ENCODE data around the gene REM2.

REM2 gene

DNA sequence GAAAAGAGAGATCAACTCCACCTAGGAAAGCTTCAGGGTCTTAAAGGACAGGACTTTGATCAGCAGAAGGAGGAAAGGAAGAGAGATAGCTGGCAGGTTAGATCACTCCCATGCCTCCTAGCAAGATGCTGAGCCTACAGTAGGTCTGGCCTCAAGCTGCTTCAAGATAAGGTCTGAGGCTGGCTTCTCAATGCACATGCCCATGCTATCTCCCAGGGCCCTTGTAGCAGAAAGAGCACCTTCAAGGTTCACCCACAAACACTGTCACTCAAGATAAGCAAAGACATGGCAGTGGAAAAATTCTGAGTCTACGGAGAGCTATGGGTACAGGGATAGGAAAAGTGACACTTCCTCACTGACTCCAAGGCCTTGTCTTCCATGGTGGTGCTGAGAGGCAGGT lies 14.3 kb downstream of the REM2 start:
- H3K27ac ChIP-seq: no peak overlapping the region
- no peak for TF ChIP-seq ZFX (IDR thresholded peaks at IDR 0.05)
- TF ChIP-seq, protein P1, sequence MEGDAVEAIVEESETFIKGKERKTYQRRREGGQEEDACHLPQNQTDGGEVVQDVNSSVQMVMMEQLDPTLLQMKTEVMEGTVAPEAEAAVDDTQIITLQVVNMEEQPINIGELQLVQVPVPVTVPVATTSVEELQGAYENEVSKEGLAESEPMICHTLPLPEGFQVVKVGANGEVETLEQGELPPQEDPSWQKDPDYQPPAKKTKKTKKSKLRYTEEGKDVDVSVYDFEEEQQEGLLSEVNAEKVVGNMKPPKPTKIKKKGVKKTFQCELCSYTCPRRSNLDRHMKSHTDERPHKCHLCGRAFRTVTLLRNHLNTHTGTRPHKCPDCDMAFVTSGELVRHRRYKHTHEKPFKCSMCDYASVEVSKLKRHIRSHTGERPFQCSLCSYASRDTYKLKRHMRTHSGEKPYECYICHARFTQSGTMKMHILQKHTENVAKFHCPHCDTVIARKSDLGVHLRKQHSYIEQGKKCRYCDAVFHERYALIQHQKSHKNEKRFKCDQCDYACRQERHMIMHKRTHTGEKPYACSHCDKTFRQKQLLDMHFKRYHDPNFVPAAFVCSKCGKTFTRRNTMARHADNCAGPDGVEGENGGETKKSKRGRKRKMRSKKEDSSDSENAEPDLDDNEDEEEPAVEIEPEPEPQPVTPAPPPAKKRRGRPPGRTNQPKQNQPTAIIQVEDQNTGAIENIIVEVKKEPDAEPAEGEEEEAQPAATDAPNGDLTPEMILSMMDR (conservative IDR thresholded peaks at IDR 0.05): no peak

DNA sequence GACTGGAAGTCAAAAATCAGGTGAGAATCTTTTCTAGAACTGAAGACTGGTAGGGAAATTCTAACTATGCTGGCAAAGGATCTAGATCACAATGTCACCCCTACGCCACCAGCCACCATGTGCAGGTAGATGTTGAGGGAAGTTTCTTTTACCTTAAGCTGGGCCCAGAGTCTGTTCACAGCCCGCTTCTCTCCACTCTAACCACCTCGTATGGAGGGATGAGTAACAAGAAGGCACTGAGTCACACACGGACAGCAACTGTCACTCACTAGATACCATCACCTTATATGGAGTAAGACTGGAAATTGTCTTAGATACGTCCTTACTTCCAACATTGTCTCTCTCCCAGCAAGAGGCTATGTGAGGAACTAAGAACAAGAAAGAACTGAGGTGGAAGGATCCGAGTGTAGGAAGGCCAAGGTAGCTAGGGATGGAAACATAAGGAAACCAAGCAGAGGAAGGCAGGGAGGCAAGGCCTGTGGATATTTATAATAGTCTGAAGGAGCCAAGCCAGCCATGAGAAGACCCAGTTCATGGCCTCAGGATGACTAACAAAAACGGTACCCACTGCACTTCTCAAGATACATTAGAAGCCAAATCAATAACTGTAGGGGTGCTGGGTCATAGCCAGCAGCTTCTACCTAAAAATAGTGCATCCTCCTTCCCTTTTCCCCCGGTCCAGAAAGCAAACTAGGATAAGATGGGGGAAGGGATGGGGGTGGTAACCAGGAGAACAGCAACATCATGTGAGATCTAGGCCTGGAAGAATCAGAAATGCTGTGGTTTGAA lies 15.5 kb downstream of the REM2 start:
- no peak overlapping the region for H3K27ac ChIP-seq

DNA sequence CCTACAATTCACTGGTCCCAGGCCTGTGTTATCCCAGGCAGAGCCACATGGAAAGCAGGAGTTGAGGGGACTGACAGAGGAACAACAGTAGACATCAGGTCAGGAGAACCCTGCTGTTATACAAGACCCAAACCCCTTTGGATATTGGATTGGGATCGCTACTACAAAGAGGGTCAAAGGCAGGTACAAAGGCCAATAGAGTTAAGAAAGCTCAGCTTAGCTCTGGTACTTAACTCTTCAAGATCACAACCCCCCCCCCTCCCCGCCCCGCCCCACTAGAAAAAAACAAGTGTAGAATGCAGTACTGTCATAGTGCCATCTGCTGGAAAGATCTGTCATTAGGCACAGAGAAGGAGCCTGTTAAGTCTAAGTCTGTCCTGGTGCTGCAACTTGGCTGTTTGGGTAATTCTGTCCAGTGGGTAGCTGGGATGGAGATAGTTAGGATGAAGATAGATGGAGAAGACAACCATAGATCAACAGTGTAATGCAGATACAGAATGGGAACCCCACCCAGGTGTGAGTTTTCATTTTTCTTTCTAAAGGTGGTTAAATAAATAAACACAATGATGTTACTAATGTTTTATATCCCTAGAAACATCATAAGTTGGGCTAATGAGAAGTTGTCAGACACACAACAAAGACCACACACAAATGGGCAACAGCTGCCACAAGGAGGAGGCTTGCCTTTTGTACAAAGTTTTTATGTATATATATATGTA lies 17.2 kb downstream of the REM2 start:
- no peak overlapping the region for H3K27ac ChIP-seq

More for the DNA sequence above, 15.5 kb downstream of the REM2 start:
- TF ChIP-seq ZFX (IDR thresholded peaks at IDR 0.05): no peak
- TF ChIP-seq, protein P1 (conservative IDR thresholded peaks at IDR 0.05): no peak

DNA sequence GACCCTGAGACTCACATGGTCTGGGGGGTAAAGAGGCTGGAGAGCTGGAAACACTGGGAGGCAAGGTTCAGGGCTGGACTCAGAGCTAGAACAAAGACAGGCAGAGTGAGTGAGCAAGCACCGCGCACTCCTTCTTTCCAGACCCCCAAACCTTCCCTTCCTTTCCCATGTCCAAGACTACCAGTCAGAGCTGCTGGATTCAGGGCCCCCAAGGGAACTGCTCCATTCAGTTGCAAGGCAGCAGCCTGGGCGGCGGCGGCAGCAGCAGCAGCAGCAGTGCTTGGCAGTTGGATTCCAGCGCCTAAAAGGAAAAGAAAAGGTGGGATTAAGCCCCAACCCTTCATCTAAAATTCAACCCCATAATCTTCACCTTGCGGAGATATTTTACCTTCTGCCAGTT lies 18.8 kb downstream of the REM2 start:
- H3K27ac ChIP-seq: no peak overlapping the region
- TF ChIP-seq ZFX (IDR thresholded peaks at IDR 0.05): no peak
- TF ChIP-seq, protein P1 (conservative IDR thresholded peaks at IDR 0.05): no peak

More for the DNA sequence above, 17.2 kb downstream of the REM2 start:
- TF ChIP-seq, protein P1 (conservative IDR thresholded peaks at IDR 0.05): peak; percentile 75
- TF ChIP-seq ZFX (IDR thresholded peaks at IDR 0.05): no peak

DNA sequence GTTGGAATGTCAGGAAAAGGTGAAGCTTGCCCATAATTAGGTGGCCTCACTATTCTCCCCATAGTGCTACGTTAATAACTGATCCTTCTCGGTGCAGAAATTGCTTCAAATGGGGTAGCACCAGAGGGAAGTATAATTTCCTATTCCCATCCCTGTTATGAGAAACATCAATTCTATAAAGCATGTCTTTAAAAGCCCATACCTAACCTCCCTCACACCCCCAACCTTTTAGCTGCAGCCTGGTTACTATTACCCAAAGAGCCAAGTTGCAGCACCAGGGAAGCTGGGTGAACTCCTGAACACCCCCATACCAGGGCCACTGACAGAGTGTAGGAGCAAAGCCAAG lies 20.7 kb downstream of the REM2 start:
- peak overlapping the region; percentile 49; the same call in 1 of the 2 replicates for H3K27ac ChIP-seq
- no peak for TF ChIP-seq ZFX (IDR thresholded peaks at IDR 0.05)
- TF ChIP-seq, protein P1 (conservative IDR thresholded peaks at IDR 0.05): no peak

DNA sequence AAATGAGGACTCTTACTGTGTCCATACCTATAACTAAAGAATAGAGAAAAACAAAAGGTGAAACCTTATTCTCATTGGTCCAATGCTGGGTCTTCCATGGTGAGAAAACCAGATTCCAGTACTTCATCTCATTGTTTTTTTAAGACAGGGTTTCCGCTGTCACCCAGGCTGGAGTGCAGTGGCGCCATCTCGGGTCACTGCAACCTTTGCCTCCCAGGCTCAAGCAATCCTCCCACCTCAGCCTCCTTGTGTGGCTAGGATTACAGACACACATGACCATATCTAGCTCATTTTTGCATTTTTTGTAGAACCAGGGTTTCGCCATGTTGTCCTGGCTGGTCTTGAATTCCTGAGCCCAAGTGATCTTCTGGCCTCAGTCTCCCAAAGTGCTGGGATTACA lies 22.6 kb downstream of the REM2 start:
- H3K27ac ChIP-seq: no peak overlapping the region
- no peak for TF ChIP-seq ZFX (IDR thresholded peaks at IDR 0.05)
- TF ChIP-seq, protein P1 (conservative IDR thresholded peaks at IDR 0.05): no peak

DNA sequence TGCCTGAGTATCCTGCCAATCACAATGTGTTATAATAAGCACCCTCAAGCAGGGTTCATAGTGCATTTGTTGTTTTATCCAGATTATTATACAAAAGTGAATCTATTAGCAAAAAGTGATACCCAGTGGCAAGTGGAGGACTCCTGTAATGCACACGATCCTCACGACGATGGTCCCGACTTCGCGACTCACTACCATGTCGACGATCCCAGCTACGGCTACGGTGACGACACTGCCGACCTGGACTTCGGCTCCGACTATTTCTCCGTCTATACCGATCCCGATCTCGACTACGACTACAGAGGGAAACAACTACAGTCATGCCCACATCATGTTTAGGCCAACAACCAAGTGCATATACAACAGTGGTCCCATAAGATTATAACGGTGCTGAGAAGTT lies 23.1 kb downstream of the REM2 start:
- H3K27ac ChIP-seq: no peak overlapping the region
- no peak for TF ChIP-seq ZFX (IDR thresholded peaks at IDR 0.05)
- TF ChIP-seq, protein P1 (conservative IDR thresholded peaks at IDR 0.05): no peak

All from C4-2B (cell line).